ENCODE results near the gene CHMP1A. TPM values are rescaled to one million over a fixed set of nuclear protein-coding genes. Genes with fewer than 3 reads are reported as not detected.

The CHMP1A gene
- polyA plus RNA-seq, 2 of the 4 experiments (the other 2 are of a cell fraction): 36.4 to 91.7 TPM

- ATAC-seq (no peak), DNase-seq (ENCODE audit: low read depth in 1 of 2, low spot score in 1 of 2) (no peak), FAIRE-seq (no peak)
- TF ChIP-seq PBX3 (IDR thresholded peaks at IDR 0.05): no peak
- TF ChIP-seq TP53 (CRISPR knock-in tag; IDR thresholded peaks at IDR 0.05): no peak
- no peak for TF ChIP-seq ZNF302 (CRISPR knock-in tag; IDR thresholded peaks at IDR 0.05)
- no peak for TF ChIP-seq HOXB13 (CRISPR knock-in tag; IDR thresholded peaks at IDR 0.05; ENCODE audit: low read depth)
- TF ChIP-seq HMGXB4 (CRISPR knock-in tag; IDR thresholded peaks at IDR 0.05; ENCODE audit: borderline replicate concordance): no peak
- no peak for TF ChIP-seq SREBF2 (IDR thresholded peaks at IDR 0.05)
- no peak for TF ChIP-seq FOSL2 (IDR thresholded peaks at IDR 0.05)
- TF ChIP-seq FOSL2 (CRISPR knock-in tag; IDR thresholded peaks at IDR 0.05): no peak
- no peak for TF ChIP-seq EP300 (IDR thresholded peaks at IDR 0.05)
- 52% methylated on average over 6 of the region's 6 CpGs for WGBS (ENCODE audit: missing lambda C conversion rate)
- ChIA-PET POLR2A (no interaction called here), CTCF (interaction anchor here (0.6 to 8.7 kb wide), 8 partner anchors 9 to 298 kb away, joined by 3 to 143 read pairs (median 4); partner anchors contain the start of gene CPNE7)
- Histone ChIP-seq H3K4me2 (no peak overlapping the region), H3K27ac (peak overlapping the region in 1 of 2 experiments; percentile 6; a peak in 2 of 6 replicates), H3K4me3 (no peak overlapping the region), H3K4me1 (peaks cover 23% of the 10 kb centered on the region), H3K9me3 (no peaks in the 10 kb centered on the region)
These were observed 40.5 kb downstream of the CHMP1A start for GRCh38 chr16:89617036-89617435.

- ChIA-PET CTCF (interaction anchor here (0.9 to 8.7 kb wide), 9 partner anchors 14 to 298 kb away, joined by 3 to 143 read pairs (median 22); partner anchors contain the start of gene CPNE7), POLR2A (no interaction called here)
- FAIRE-seq (no peak), ATAC-seq (no peak), DNase-seq (ENCODE audit: low read depth in 1 of 2, low spot score in 1 of 2) (no peak)
- TF ChIP-seq HOXB13 (CRISPR knock-in tag; IDR thresholded peaks at IDR 0.05; ENCODE audit: low read depth) (no peak), PHF8 (IDR thresholded peaks at IDR 0.05; ENCODE audit: borderline replicate concordance, low read depth) (no peak), CBX8 (IDR thresholded peaks at IDR 0.05) (no peak), TFCP2L1 (CRISPR knock-in tag; IDR thresholded peaks at IDR 0.05) (no peak)
- Histone ChIP-seq H3K4me1 (peaks cover 23% of the 10 kb centered on the region), H3K4me2 (no peak overlapping the region), H3K4me3 (no peak overlapping the region), H3K9me3 (no peaks in the 10 kb centered on the region), H3K27ac (peak overlapping the region in 1 of 2 experiments; percentile 6; a peak in 2 of 6 replicates)
- 93% methylated on average over 19 of the region's 20 CpGs for WGBS (ENCODE audit: missing lambda C conversion rate)
These were observed 40.9 kb downstream of the CHMP1A start for GRCh38 chr16:89616623-89617022.

GRCh38 chr16:89615596-89616090 is 41.9 kb downstream of the CHMP1A start:
- no peak overlapping the region for H3K4me3 ChIP-seq
- FAIRE-seq (no peak), ATAC-seq (peak; percentile 54 to 83; a peak in 3 of 6 replicates), DNase-seq (ENCODE audit: low read depth in 1 of 2, low spot score in 1 of 2) (peak in 1 of 2 experiments; percentile 47)
- no peaks in the 10 kb centered on the region for H3K9me3 ChIP-seq
- peaks cover 23% of the 10 kb centered on the region for H3K4me1 ChIP-seq
- peak; percentile 77 for TF ChIP-seq CTCF (IDR thresholded peaks at IDR 0.05)
- TF ChIP-seq FOSL2 (IDR thresholded peaks at IDR 0.05): no peak
- TF ChIP-seq FOSL2 (CRISPR knock-in tag; IDR thresholded peaks at IDR 0.05): no peak
- TF ChIP-seq SMC3 (IDR thresholded peaks at IDR 0.05): peak; percentile 84
- no peak for TF ChIP-seq HEYL (CRISPR knock-in tag; IDR thresholded peaks at IDR 0.05)
- TF ChIP-seq CHD4 (IDR thresholded peaks at IDR 0.05; ENCODE audit: borderline replicate concordance): no peak
- TF ChIP-seq GATA3 (IDR thresholded peaks at IDR 0.05; ENCODE audit: borderline replicate concordance): no peak
- peak; percentile 49 to 67 for TF ChIP-seq RAD21 (conservative IDR thresholded peaks at IDR 0.05 in 1 of 2, IDR thresholded peaks at IDR 0.05 in 1 of 2)
- H3K27ac ChIP-seq: peak overlapping the region in 1 of 2 experiments; percentile 52; a peak in 3 of 6 replicates
- H3K4me2 ChIP-seq: peak overlapping the region; percentile 56; the same call in 2 of the 3 replicates
- POLR2A ChIA-PET: no interaction called here
- 78% methylated on average over 5 of the region's 17 CpGs for WGBS (ENCODE audit: missing lambda C conversion rate)
- CTCF ChIA-PET: interaction anchor here (0.6 to 8.7 kb wide), 42 partner anchors 8 to 322 kb away, joined by 3 to 143 read pairs (median 4); partner anchors contain the start of genes CDK10, CHMP1A, CPNE7 and SPATA33

Measured in A549 (cell line).